SK-N-SH (cell line): Measurements from ENCODE around the gene NRBF2. TPM values are rescaled to one million over a fixed set of nuclear protein-coding genes. Genes with fewer than 3 reads are reported as not detected.

ENCODE experiments used
- CTCF ChIA-PET: fragments of 300-600, 350-600 bp; formaldehyde crosslinking; extraction: SDS; loops from one replicate; lab custom pipeline; 2021; lab: Yijun Ruan, JAX
- POLR2A ChIA-PET: fragments of 350-600 bp; sonication (Branson Sonifier 250); formaldehyde crosslinking; extraction: SDS; loops from one replicate; lab custom pipeline; 2020; ENCODE audit warnings: antibody characterized with exemption, inconsistent platforms; lab: Yijun Ruan, JAX
- DNase-seq: peaks from one replicate; pipeline ENCODE4 v3.0.0; 2012
- H2AFZ ChIP-seq: fragments of 200-600 bp; sonication (generic); 2 replicates; pipeline ENCODE4 v1.8.1; 2016; ENCODE audit warnings: antibody characterized with exemption, mild to moderate bottlenecking, low read depth
- H3F3A ChIP-seq: fragments of 200-600 bp; sonication (generic); replicated peaks from 2 replicates; pipeline ENCODE3; 2016; ENCODE audit warnings: antibody characterized with exemption, mild to moderate bottlenecking; ENCODE audit not compliant: insufficient read depth
- H3K27ac ChIP-seq, 2 experiments: fragments of 200-500 bp in 1 of 2; fragments of 200-600 bp in 1 of 2; sonication (Bioruptor generic) in 1 of 2; sonication (generic), shearing (Covaris generic) in 1 of 2; 2 replicates each; pipeline versions ENCODE4 v1.5.1 to v1.6.1; 2014 to 2016; ENCODE audit warnings: low read depth in 2 of 2, inconsistent platforms in 1 of 2, low read length in 1 of 2, mild to moderate bottlenecking in 1 of 2, mixed read lengths in 1 of 2
- H3K27me3 ChIP-seq: fragments of 200-600 bp; sonication (generic), shearing (Covaris generic); 2 replicates; pipeline ENCODE4 v1.6.1; 2016; ENCODE audit warnings: mixed run types; ENCODE audit not compliant: insufficient read depth
- H3K36me3 ChIP-seq, 2 experiments: fragments of 200-500 bp in 1 of 2; fragments of 200-600 bp in 1 of 2; sonication (Bioruptor generic) in 1 of 2; sonication (generic) in 1 of 2; replicated peaks in 1 of 2; 2 replicates each; pipeline versions ENCODE3 to v1.5.1; 2014 to 2016; ENCODE audit warnings: low read length in 1 of 2, mild to moderate bottlenecking in 1 of 2; ENCODE audit not compliant: insufficient read depth in 2 of 2, control insufficient read depth in 1 of 2
- H3K4me1 ChIP-seq, 2 experiments: fragments of 200-500 bp in 1 of 2; fragments of 200-600 bp in 1 of 2; sonication (Bioruptor generic) in 1 of 2; sonication (generic), shearing (Covaris generic) in 1 of 2; 2 replicates each; pipeline versions ENCODE4 v1.5.1 to v1.6.1; 2014 to 2016; ENCODE audit warnings: low read depth in 1 of 2, low read length in 1 of 2, mixed run types in 1 of 2; ENCODE audit not compliant: insufficient read depth in 2 of 2, control insufficient read depth in 1 of 2
- H3K4me2 ChIP-seq: fragments of 200-600 bp; sonication (generic), shearing (Covaris generic); 2 replicates; pipeline ENCODE4 v1.6.1; 2017; ENCODE audit warnings: mixed run types
- H3K4me3 ChIP-seq, 2 experiments: fragments of 200-500 bp in 1 of 2; fragments of 200-600 bp in 1 of 2; sonication (Bioruptor generic) in 1 of 2; sonication (generic), shearing (Covaris generic) in 1 of 2; 2 replicates each; pipeline versions ENCODE4 v1.5.1 to v1.8.1; 2014 to 2016; ENCODE audit warnings: low read depth in 2 of 2, inconsistent platforms in 1 of 2, low read length in 1 of 2, mild to moderate bottlenecking in 1 of 2, mixed read lengths in 1 of 2, moderate library complexity in 1 of 2
- H3K79me2 ChIP-seq: fragments of 200-600 bp; sonication (generic); 2 replicates; pipeline ENCODE4 v1.8.1; 2017; ENCODE audit warnings: mild to moderate bottlenecking; ENCODE audit not compliant: insufficient read depth
- H3K9ac ChIP-seq: fragments of 200-600 bp; sonication (generic); 2 replicates; pipeline ENCODE4 v1.6.1; 2017; ENCODE audit warnings: mixed run types
- H3K9me2 ChIP-seq: fragments of 200-600 bp; sonication (generic); 2 replicates; pipeline ENCODE4 v1.6.1; 2017; ENCODE audit warnings: mixed run types
- H3K9me3 ChIP-seq: fragments of 200-600 bp; sonication (generic); 2 replicates; pipeline ENCODE4 v1.6.1; 2017; ENCODE audit warnings: mixed run types, mild to moderate bottlenecking, moderate library complexity
- H4K20me1 ChIP-seq: fragments of 200-600 bp; sonication (generic); 2 replicates; pipeline ENCODE4 v1.6.1; 2017; ENCODE audit warnings: mild to moderate bottlenecking, mixed run types; ENCODE audit not compliant: insufficient read depth
- CHD2 ChIP-seq: fragments of 150-350 bp; IDR thresholded peaks from 2 replicates; pipeline ENCODE4 v1.6.1; 2018; ENCODE audit warnings: low read length; ENCODE audit not compliant: partially characterized antibody
- EP300 ChIP-seq, 2 experiments: IDR thresholded peaks; 2 replicates each; pipeline versions ENCODE4 v1.4.0 to v1.6.1; 2012; ENCODE audit warnings: borderline replicate concordance in 1 of 2, low read depth in 1 of 2, low read length in 1 of 2
- EZH2phosphoT487 ChIP-seq: fragments of 200-600 bp; sonication (generic); IDR thresholded peaks from 2 replicates; pipeline ENCODE4 v1.6.1; 2017; ENCODE audit warnings: low read depth, mixed run types, mild to moderate bottlenecking, antibody characterized with exemption, moderate library complexity, borderline replicate concordance
- FOXM1 ChIP-seq: IDR thresholded peaks from 2 replicates; pipeline ENCODE4 v1.4.0; 2012; ENCODE audit warnings: low read depth, mild to moderate bottlenecking
- MXI1 ChIP-seq: IDR thresholded peaks from 2 replicates; pipeline ENCODE4 v1.6.1; 2012; ENCODE audit warnings: mild to moderate bottlenecking, low read depth, low read length, improper control_type of control experiment
- NRF1 ChIP-seq: IDR thresholded peaks from 2 replicates; pipeline ENCODE4 v1.6.1; 2012; ENCODE audit warnings: low read depth, mild to moderate bottlenecking, low read length
- POLR2AphosphoS5 ChIP-seq: IDR thresholded peaks from 2 replicates; pipeline ENCODE4 v1.6.1; 2012; ENCODE audit warnings: low read depth, low read length
- RAD21 ChIP-seq: IDR thresholded peaks from 2 replicates; pipeline ENCODE4 v1.6.1; 2012; ENCODE audit warnings: mild to moderate bottlenecking, low read length
- SIN3A ChIP-seq: IDR thresholded peaks from 2 replicates; pipeline ENCODE4 v1.6.1; 2012; ENCODE audit warnings: low read depth, mild to moderate bottlenecking, low read length, moderate library complexity, borderline replicate concordance
- SMC3 ChIP-seq: IDR thresholded peaks from 2 replicates; pipeline ENCODE4 v1.6.1; 2012; ENCODE audit warnings: low read depth, low read length, improper control_type of control experiment
- TAF1 ChIP-seq: IDR thresholded peaks from 2 replicates; pipeline ENCODE4 v1.6.1; 2012; ENCODE audit warnings: low read depth, mild to moderate bottlenecking, low read length, moderate library complexity, borderline replicate concordance
- YY1 ChIP-seq: IDR thresholded peaks from 2 replicates; pipeline ENCODE4 v1.4.0; 2012; ENCODE audit warnings: low read depth, mild to moderate bottlenecking
- ZBTB33 ChIP-seq: IDR thresholded peaks from 2 replicates; pipeline ENCODE4 v1.4.0; 2012; ENCODE audit warnings: low read depth, borderline replicate concordance
- WGBS: methylation state at CpG from one replicate; pipeline ENCODE4 v1.1.6; 2017; ENCODE audit warnings: low lambda C conversion rate; 5-methylcytosine and 5-hydroxymethylcytosine counted together
- polyA plus RNA-seq, 3 experiments: library from polyadenylated mRNA; depleted of rRNA; stranded (reverse); fragments of >200 nt; gene quantifications; 2 replicates each; pipeline ENCODE4 v1.2.3, GENCODE V29; 2012
- TF ChIP-seq, protein P1 (sequence below): IDR thresholded peaks from 2 replicates; pipeline ENCODE4 v1.4.0; 2012; ENCODE audit warnings: low read depth

Gene NRBF2
- polyA plus RNA-seq, 1 of the 3 experiments (the other 2 are of a cell fraction), result 8.9 TPM

DNA sequence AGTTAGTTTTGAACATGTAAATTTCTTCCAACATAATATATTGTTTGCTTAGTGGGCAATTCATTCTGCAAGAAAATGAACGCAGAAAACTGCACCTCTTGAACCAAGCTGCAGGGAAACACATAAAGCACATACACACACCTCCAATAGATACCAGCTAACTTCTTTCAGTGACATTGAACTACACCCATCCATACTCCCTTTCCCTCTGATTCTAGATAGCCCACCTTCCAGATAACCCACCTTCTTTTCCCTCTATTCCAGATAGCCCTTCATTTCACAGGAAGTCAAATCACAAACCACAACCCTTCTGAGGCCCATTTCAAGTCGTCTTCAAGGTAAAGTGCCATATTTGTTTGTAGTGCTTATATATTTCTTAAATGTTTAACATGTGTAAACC is 28.5 kb downstream of the NRBF2 start (continued):
- TF ChIP-seq YY1 (no peak), MXI1 (no peak), NRF1 (no peak), RAD21 (no peak)

- Histone ChIP-seq H3K4me2 (no peak overlapping the region), H3K9me3 (no peaks in the 10 kb centered on the region), H4K20me1 (peaks cover 2% of the 10 kb centered on the region; the same call in 1 of the 2 replicates), H3K9ac (no peak overlapping the region), H3K79me2 (no peaks in the 10 kb centered on the region), H3K27ac (no peak overlapping the region), H3K4me1 (peaks cover 0 to 4% of the 10 kb centered on the region in 2 experiments; a peak in 2 of 4 replicates), H3K36me3 (peaks cover 23 to 39% of the 10 kb centered on the region in 2 experiments), H3K4me3 (no peak overlapping the region)
- WGBS, result 88% methylated on average over 2 of the region's 2 CpGs
- no peak for DNase-seq
- TF ChIP-seq SMC3, result no peak
- no peak for TF ChIP-seq RAD21
- TF ChIP-seq EZH2phosphoT487, result no peak
- TF ChIP-seq POLR2AphosphoS5, result no peak
- TF ChIP-seq ZBTB33, result no peak
- no peak for TF ChIP-seq TAF1
- no peak for TF ChIP-seq SIN3A
- TF ChIP-seq, all 33 proteins: peak for 0
- no peaks in the 10 kb centered on the region for H3K27me3 ChIP-seq
- ChIA-PET CTCF (interaction anchor here (1.9 to 8.9 kb wide), 4 partner anchors 7 to 555 kb away, joined by 5 to 199 read pairs (median 64); no protein-coding TSS in a partner anchor), POLR2A (no interaction called here)
- H3F3A ChIP-seq, result peaks cover 30% of the 10 kb centered on the region
- no peak overlapping the region for H2AFZ ChIP-seq
- no peaks in the 10 kb centered on the region for H3K9me2 ChIP-seq
These were observed 31.1 kb downstream of the NRBF2 start for GRCh38 chr10:63164166-63164623.

DNA sequence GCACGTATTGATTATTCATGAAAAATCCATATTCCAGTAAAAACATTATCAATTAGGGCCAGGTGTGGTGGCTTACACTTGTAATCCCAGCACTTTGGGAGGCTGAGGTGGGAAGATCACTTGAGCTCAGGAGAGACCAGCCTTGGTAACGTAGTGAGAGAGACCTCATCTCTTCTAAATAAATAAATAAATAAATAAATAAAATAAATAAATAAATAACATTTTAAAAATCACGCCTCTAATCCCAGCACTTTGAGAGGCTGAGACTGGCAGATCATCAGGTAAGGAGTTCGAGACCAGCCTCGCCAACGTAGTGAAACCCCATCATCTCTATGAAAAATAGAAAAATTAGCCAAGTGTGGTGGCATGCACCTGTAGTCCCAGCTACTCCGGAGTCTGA is 32.1 kb downstream of the NRBF2 start:
- WGBS, result 87% methylated on average over 7 of the region's 7 CpGs

More for the DNA sequence above, 32.1 kb downstream of the NRBF2 start:
- H3K4me2 ChIP-seq, result no peak overlapping the region
- H3K27ac ChIP-seq, result no peak overlapping the region
- H3K9me3 ChIP-seq, result no peaks in the 10 kb centered on the region
- POLR2A ChIA-PET, result interaction anchor here (0.6 to 3.2 kb wide), 2 partner anchors 282 to 465 kb away, joined by 3 to 22 read pairs; no protein-coding TSS in a partner anchor
- H3K36me3 ChIP-seq, result peaks cover 30 to 48% of the 10 kb centered on the region in 2 experiments
- peaks cover 2% of the 10 kb centered on the region; the same call in 1 of the 2 replicates for H4K20me1 ChIP-seq
- no peaks in the 10 kb centered on the region for H3K27me3 ChIP-seq
- no peak overlapping the region for H3K4me3 ChIP-seq
- no peak for DNase-seq
- TF ChIP-seq, protein P1, sequence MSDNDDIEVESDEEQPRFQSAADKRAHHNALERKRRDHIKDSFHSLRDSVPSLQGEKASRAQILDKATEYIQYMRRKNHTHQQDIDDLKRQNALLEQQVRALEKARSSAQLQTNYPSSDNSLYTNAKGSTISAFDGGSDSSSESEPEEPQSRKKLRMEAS, result no peak
- TF ChIP-seq FOXM1 (no peak), MXI1 (no peak), CHD2 (no peak), EP300 (IDR thresholded peaks at IDR 0.05; ENCODE audit: borderline replicate concordance in 1 of 2, low read depth in 1 of 2, low read length in 1 of 2) (no peak), NRF1 (no peak)
- TF ChIP-seq, all 33 proteins: peak for 0
- CTCF ChIA-PET, result interaction anchor here (1.2 to 8.9 kb wide), 6 partner anchors 8 to 602 kb away, joined by 3 to 199 read pairs (median 42); no protein-coding TSS in a partner anchor
- Histone ChIP-seq H2AFZ (no peak overlapping the region), H3K4me1 (peaks cover 0 to 5% of the 10 kb centered on the region in 2 experiments; a peak in 3 of 4 replicates), H3K9ac (no peak overlapping the region), H3K79me2 (no peaks in the 10 kb centered on the region), H3F3A (peaks cover 30% of the 10 kb centered on the region), H3K9me2 (no peaks in the 10 kb centered on the region)
